Activated T-cell treated with anti-CD3 and anti-CD28 coated beads, Interleukin-2, amount 50 U/mL, for 72 hours (primary cell): Measurements from ENCODE around the gene ESYT1. TPM values are rescaled to one million over a fixed set of nuclear protein-coding genes. Genes with fewer than 3 reads are reported as not detected.

Source experiments
- ATAC-seq, 2 donors: fragments of 150-1000 bp; cut with Tn5 transposase; replicated peaks in 1 of 2; 2 replicates each; pipeline ENCODE4 v1.10.0; 2021; ENCODE audit warnings: moderate library complexity in 2 of 2, mild to moderate bottlenecking in 1 of 2
- DNase-seq, 2 donors: peaks; one replicate each; pipeline ENCODE4 v3.0.0; 2021 to 2022; ENCODE audit warnings: mixed read lengths in 1 of 2
- H3K27ac Mint-ChIP-seq: one replicate; pipeline ENCODE4 v1.8.0; 2022; ENCODE audit warnings: mild to moderate bottlenecking, moderate library complexity, mixed read lengths
- H3K27me3 Mint-ChIP-seq: one replicate; pipeline ENCODE4 v1.8.0; 2022; ENCODE audit warnings: low read depth, mixed read lengths
- H3K36me3 Mint-ChIP-seq, 2 donors: one replicate each; pipeline ENCODE4 v1.8.0; 2022; ENCODE audit warnings: mixed read lengths in 2 of 2, mild to moderate bottlenecking in 1 of 2; ENCODE audit not compliant: insufficient read depth in 2 of 2
- H3K4me1 Mint-ChIP-seq: one replicate; pipeline ENCODE4 v1.8.0; 2022; ENCODE audit warnings: low read depth, mixed read lengths
- H3K4me3 Mint-ChIP-seq, 2 donors: one replicate each; pipeline ENCODE4 v1.8.0; 2022; ENCODE audit warnings: mild to moderate bottlenecking in 2 of 2, mixed read lengths in 2 of 2, moderate library complexity in 2 of 2
- H3K9me3 Mint-ChIP-seq, 2 donors: one replicate each; pipeline ENCODE4 v1.8.0; 2022; ENCODE audit warnings: mixed read lengths in 2 of 2
- total RNA-seq, 2 donors: library from RNA; stranded (reverse); gene quantifications; one replicate each; pipeline ENCODE4 v1.2.3, GENCODE V29; 2022

ESYT1 gene
- total RNA-seq, 2 donors from 2014 or later: 74.6 to 84.6 TPM

- no peak for ATAC-seq
- H3K27me3 Mint-ChIP-seq: peaks cover 12% of the 10 kb centered on the region
- DNase-seq: no peak
- H3K36me3 Mint-ChIP-seq: no peaks in the 10 kb centered on the region
- no peak overlapping the region for H3K27ac Mint-ChIP-seq
- H3K4me3 Mint-ChIP-seq: no peak overlapping the region
- H3K4me1 Mint-ChIP-seq: no peaks in the 10 kb centered on the region
- no peaks in the 10 kb centered on the region for H3K9me3 Mint-ChIP-seq
Measured at GRCh38 chr12:56086608-56087007, 41.5 kb upstream of the ESYT1 start.

GRCh38 chr12:56087220-56087619 lies 40.8 kb upstream of the ESYT1 start:
- Mint-ChIP-seq H3K27me3 (peaks cover 7% of the 10 kb centered on the region), H3K4me3 (no peak overlapping the region), H3K9me3 (no peaks in the 10 kb centered on the region), H3K27ac (no peak overlapping the region), H3K4me1 (no peaks in the 10 kb centered on the region), H3K36me3 (no peaks in the 10 kb centered on the region)
- DNase-seq: no peak
- no peak for ATAC-seq

GRCh38 chr12:56097738-56098137 lies 30.3 kb upstream of the ESYT1 start:
- Mint-ChIP-seq H3K27ac (no peak overlapping the region), H3K4me3 (no peak overlapping the region), H3K36me3 (no peaks in the 10 kb centered on the region), H3K9me3 (no peaks in the 10 kb centered on the region), H3K27me3 (no peaks in the 10 kb centered on the region), H3K4me1 (peaks cover 19% of the 10 kb centered on the region)
- DNase-seq: no peak
- ATAC-seq: no peak

GRCh38 chr12:56098592-56098991 lies 29.5 kb upstream of the ESYT1 start:
- ATAC-seq (no peak), DNase-seq (no peak)
- Mint-ChIP-seq H3K4me1 (peaks cover 28% of the 10 kb centered on the region), H3K27me3 (no peaks in the 10 kb centered on the region), H3K9me3 (no peaks in the 10 kb centered on the region), H3K4me3 (no peak overlapping the region), H3K36me3 (no peaks in the 10 kb centered on the region), H3K27ac (no peak overlapping the region)

GRCh38 chr12:56099787-56100186 lies 28.3 kb upstream of the ESYT1 start:
- no peak for ATAC-seq
- Mint-ChIP-seq H3K36me3 (peaks cover 4% of the 10 kb centered on the region in 2 donors), H3K9me3 (no peaks in the 10 kb centered on the region), H3K4me3 (no peak overlapping the region), H3K27me3 (no peaks in the 10 kb centered on the region), H3K27ac (no peak overlapping the region), H3K4me1 (peaks cover 28% of the 10 kb centered on the region)
- DNase-seq: no peak

GRCh38 chr12:56101045-56101444 lies 27.0 kb upstream of the ESYT1 start:
- Mint-ChIP-seq H3K4me1 (peaks cover 36% of the 10 kb centered on the region), H3K4me3 (no peak overlapping the region), H3K9me3 (no peaks in the 10 kb centered on the region), H3K36me3 (peaks cover 7 to 9% of the 10 kb centered on the region in 2 donors), H3K27me3 (no peaks in the 10 kb centered on the region), H3K27ac (peak overlapping the region; percentile 39)
- ATAC-seq: no peak
- DNase-seq: no peak

- Mint-ChIP-seq H3K36me3 (peaks cover 11 to 13% of the 10 kb centered on the region in 2 donors), H3K27ac (peak overlapping the region; percentile 98), H3K4me1 (peaks cover 49% of the 10 kb centered on the region), H3K4me3 (peak overlapping the region; percentile 94 to 97), H3K27me3 (no peaks in the 10 kb centered on the region), H3K9me3 (no peaks in the 10 kb centered on the region)
- DNase-seq (no peak), ATAC-seq (no peak)
Measured at GRCh38 chr12:56102683-56103065, 25.4 kb upstream of the ESYT1 start.

GRCh38 chr12:56103066-56103711 lies 24.9 kb upstream of the ESYT1 start:
- Mint-ChIP-seq H3K9me3 (no peaks in the 10 kb centered on the region), H3K36me3 (peaks cover 11 to 13% of the 10 kb centered on the region in 2 donors), H3K4me3 (peak overlapping the region; percentile 94 to 97), H3K27ac (peak overlapping the region; percentile 98), H3K4me1 (peaks cover 49% of the 10 kb centered on the region), H3K27me3 (no peaks in the 10 kb centered on the region)
- no peak for DNase-seq
- ATAC-seq: peak in 1 of 2 donors; percentile 21

GRCh38 chr12:56103823-56104108 lies 24.3 kb upstream of the ESYT1 start:
- peaks cover 13% of the 10 kb centered on the region in 2 donors for H3K36me3 Mint-ChIP-seq
- H3K4me3 Mint-ChIP-seq: peak overlapping the region; percentile 94 to 97
- H3K27ac Mint-ChIP-seq: peak overlapping the region; percentile 98
- peaks cover 49% of the 10 kb centered on the region for H3K4me1 Mint-ChIP-seq
- H3K9me3 Mint-ChIP-seq: no peaks in the 10 kb centered on the region
- ATAC-seq (no peak), DNase-seq (no peak)
- H3K27me3 Mint-ChIP-seq: no peaks in the 10 kb centered on the region

- DNase-seq (peak; percentile 98 to 99), ATAC-seq (peak; percentile 93 to 94)
- Mint-ChIP-seq H3K27me3 (no peaks in the 10 kb centered on the region), H3K36me3 (peaks cover 13 to 15% of the 10 kb centered on the region in 2 donors), H3K9me3 (no peaks in the 10 kb centered on the region), H3K4me1 (peaks cover 49% of the 10 kb centered on the region), H3K4me3 (peak within 1 kb of the TSS; percentile 94 to 97), H3K27ac (peak within 1 kb of the TSS; percentile 98)
Measured at GRCh38 chr12:56104109-56104814, 23.8 kb upstream of the ESYT1 start, which contains the start of gene PA2G4. PA2G4 (plus strand) TSS chr12:56104559; CDS start chr12:56104738, 179 bp downstream.

- Mint-ChIP-seq H3K27ac (peak overlapping the region; percentile 98), H3K27me3 (no peaks in the 10 kb centered on the region), H3K4me1 (peaks cover 49% of the 10 kb centered on the region), H3K36me3 (peaks cover 13 to 17% of the 10 kb centered on the region in 2 donors), H3K9me3 (no peaks in the 10 kb centered on the region), H3K4me3 (peak overlapping the region; percentile 94 to 97)
- ATAC-seq (peak; percentile 8 to 14), DNase-seq (peak; percentile 27 to 37)
Measured at GRCh38 chr12:56104815-56105608, 23.1 kb upstream of the ESYT1 start.

- peaks cover 17 to 22% of the 10 kb centered on the region in 2 donors for H3K36me3 Mint-ChIP-seq
- DNase-seq: no peak
- peaks cover 49% of the 10 kb centered on the region for H3K4me1 Mint-ChIP-seq
- peak overlapping the region; percentile 98 for H3K27ac Mint-ChIP-seq
- ATAC-seq: no peak
- peak overlapping the region; percentile 94 to 97 for H3K4me3 Mint-ChIP-seq
- H3K9me3 Mint-ChIP-seq: no peaks in the 10 kb centered on the region
- no peaks in the 10 kb centered on the region for H3K27me3 Mint-ChIP-seq
Measured at GRCh38 chr12:56105609-56105902, 22.5 kb upstream of the ESYT1 start.

GRCh38 chr12:56107242-56107641 lies 20.8 kb upstream of the ESYT1 start:
- Mint-ChIP-seq H3K4me3 (peak overlapping the region in 1 of 2 donors; percentile 25), H3K4me1 (peaks cover 34% of the 10 kb centered on the region), H3K27ac (peak overlapping the region; percentile 40), H3K27me3 (no peaks in the 10 kb centered on the region), H3K9me3 (no peaks in the 10 kb centered on the region), H3K36me3 (peaks cover 23 to 26% of the 10 kb centered on the region in 2 donors)
- DNase-seq: no peak
- no peak for ATAC-seq
